Lower leg skin (tissue), 3 donors: ENCODE results near the gene BACE1.

Source experiments
- CTCF ChIP-seq, 3 donors: fragments of 450-650 bp; IDR thresholded peaks; one replicate each; pipeline ENCODE4 v1.5.1; 2016; ENCODE audit warnings: antibody characterized with exemption in 3 of 3, mild to moderate bottlenecking in 3 of 3, moderate library complexity in 2 of 3
- POLR2A ChIP-seq, 2 donors: fragments of 450-650 bp; IDR thresholded peaks; one replicate each; pipeline ENCODE4 v1.6.1; 2016 to 2017; ENCODE audit warnings: antibody characterized with exemption in 2 of 2, mild to moderate bottlenecking in 1 of 2, moderate library complexity in 1 of 2

- TF ChIP-seq CTCF (IDR thresholded peaks at IDR 0.05) (no peak), POLR2A (IDR thresholded peaks at IDR 0.05) (no peak)
Measured at GRCh38 chr11:117238221-117238620, 77.8 kb downstream of the BACE1 start.
